Activated CD4-positive, CD25-positive, alpha-beta regulatory T cell (primary cell): ENCODE data around the gene TNIK.
"Not testable (repeated sequence)": the region's sequence is repeated elsewhere in the genome, so short reads cannot be mapped to it uniquely, and the experiment has no call there.

Experiments used
- DNase-seq, 4 experiments: peaks; one replicate each; lab custom pipeline; 2025; lab: John Stamatoyannopoulos, UW

The TNIK gene

DNA sequence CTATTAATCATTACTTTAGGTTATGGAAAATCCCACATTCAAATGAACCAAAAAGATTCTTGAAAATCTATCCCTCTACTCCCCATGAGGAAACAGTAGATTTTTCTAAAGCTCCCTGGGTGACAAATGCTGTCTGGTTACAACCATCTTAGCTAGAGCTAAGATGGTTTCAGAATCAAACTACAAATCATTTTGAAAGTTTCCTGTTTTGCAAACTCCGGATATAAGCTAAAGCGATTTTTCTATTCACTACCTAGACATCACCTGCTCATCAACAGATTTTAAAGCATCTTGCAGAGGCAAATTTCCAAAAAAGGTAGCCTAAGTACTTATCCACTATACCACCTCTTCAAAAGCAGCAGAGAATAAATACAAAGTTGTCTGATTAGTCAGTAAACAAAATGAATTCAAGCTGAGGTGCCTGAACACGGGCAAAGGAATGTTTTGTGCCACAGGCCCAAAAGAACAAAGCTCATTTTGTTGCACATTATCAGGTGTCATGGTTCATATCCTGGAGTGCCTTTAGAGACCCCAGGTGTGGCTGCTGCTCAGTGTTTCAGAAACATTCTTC lies 204.9 kb downstream of the TNIK start:
- DNase-seq, result no peak

DNA sequence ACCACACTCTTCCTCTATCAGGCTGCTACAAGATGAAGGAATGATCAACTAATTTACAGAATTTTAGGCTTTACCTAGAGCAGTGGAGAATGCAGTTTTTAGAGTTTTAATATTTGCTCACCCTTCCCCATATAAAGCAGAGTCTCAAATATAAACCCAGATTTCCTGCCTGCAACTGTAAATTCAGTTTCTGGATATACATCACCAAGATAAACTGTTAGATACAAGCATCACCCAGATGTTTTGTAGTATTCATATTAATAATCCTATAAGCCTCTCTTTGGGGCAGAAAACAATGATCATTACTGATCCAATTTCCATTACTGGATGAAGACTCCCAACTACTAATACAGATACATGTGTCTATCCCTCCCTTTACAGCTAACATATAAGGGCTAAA lies 205.9 kb downstream of the TNIK start:
- no peak for DNase-seq

DNA sequence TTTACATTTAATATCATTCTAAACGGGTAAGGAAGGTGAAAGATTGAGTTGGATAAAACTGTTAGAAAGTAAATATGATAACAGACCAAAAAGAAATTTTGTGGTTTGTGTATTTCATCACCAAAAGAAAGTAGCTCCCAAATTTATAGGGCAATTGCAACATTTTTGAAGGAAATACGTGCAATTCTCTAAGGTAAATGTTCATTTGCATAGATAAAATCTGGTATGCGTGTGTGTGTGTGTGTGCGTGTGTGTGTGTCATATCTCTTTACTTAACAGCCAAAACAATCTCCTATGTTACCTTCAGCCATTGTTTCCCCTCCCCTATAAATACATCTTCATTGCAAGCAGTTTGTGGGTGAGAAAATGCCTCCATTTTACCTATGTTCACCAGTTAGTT lies 208.4 kb downstream of the TNIK start:
- no peak for DNase-seq

DNA sequence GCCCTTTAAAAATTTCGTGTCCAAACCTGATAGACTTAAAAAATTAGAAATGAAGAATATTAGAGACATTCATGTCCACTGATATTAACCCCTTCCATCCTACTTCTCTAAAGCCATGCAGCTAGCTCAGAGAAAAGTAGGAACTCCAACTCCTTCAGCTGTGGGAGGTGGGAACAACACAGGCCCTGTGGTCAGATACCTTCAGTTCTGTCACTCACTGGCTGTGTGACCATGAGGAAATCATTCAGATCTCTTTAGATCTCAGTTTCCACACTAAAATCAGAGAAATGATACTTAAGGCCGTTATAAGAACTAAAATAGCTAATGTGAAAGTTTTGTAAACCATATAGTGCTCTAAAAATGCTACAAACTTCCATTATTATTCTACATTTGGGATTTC lies 209.8 kb downstream of the TNIK start:
- DNase-seq, result no peak

DNA sequence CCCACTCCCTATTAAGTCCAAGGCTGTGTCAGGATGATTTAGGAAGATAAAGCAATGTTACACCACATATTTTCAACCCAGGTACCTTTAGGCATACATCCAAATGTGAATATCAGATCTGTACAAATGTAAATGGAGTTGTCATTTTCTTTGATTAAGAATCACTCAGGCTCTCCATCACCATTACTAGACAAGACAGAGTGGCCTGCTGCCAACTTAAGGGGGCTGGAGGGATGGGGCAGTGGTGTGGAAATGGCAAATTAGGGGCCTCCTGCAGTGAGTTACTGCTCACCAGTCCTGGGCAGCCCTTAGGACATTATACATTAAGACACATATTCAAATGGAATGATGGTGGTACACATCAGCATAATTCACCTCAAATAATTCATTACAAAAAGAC lies 211.0 kb downstream of the TNIK start:
- no peak for DNase-seq

DNA sequence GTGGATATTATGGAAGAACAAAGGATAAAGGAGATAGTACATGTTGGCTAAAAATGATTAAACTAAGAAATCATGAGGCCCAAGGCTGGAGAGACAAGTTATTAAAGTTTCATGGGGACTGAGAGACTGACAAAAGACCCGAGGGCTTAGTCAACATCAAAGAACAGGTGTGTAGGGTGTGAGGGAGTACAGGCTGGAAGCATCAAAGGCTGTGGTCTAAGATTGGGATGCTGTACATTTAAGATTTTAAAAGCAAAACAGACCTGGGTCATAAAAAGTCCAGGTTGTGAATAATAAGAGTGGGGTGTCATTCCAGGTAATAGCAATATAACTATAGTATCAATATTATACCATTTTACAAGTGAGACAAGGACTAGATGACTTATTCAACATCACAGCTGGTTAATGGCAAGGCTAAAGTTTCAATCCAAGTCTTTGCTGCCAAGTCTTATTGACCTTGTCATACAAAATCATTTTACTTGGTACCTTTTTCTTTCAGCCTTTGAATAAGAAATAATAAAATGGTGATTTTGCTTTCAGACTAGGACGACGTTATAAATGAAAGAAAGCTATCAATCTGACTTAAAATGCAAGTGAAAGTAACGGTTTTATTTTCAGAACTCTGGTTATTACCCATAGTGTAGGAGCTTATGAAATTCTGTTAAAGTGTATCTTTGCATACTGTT lies 211.6 kb downstream of the TNIK start:
- DNase-seq, result no peak

DNA sequence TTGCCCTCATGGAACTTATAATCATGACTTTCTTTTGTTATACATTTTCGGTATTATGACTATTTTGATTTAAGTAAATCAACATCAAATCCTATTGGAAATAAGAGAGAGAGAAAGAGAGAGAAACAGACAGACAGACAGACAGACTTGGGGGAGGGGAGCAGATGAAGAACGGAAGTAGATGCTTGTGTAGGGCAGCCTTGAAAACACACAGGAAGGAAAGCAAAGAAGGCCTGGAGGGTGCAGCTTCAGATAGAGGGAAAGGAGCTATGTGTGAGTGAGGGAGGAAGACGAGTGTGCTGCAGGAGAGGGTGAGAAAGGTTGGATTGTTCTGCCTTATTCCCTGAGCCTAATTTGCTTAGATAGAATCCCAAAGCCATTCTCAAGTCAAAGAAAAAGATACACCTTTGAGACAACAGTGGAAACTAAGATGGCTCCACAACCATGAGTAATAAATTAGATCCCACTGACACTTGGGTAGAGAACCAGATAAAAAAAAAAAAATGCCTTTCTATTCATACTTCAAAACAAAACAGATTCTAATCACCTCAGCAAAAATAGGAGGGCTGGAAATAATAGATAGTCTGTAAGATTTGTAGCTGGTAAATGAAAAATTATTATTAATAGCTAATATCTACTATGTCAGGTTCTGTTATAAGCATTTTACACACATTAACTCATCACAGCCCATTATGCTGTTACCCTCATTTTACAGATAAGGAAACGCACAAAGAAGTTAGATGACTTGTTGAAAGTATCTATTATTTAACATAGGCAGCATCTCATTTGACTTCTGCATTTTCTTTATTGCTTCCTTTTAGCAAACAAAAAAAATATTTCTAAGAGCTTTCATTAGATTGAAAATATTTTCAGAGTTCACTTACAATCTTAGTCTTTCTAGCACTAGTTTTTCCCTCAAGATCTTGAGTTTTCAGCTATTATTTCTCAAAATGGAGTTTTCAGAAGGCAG lies 214.1 kb downstream of the TNIK start:
- DNase-seq, result no peak

DNA sequence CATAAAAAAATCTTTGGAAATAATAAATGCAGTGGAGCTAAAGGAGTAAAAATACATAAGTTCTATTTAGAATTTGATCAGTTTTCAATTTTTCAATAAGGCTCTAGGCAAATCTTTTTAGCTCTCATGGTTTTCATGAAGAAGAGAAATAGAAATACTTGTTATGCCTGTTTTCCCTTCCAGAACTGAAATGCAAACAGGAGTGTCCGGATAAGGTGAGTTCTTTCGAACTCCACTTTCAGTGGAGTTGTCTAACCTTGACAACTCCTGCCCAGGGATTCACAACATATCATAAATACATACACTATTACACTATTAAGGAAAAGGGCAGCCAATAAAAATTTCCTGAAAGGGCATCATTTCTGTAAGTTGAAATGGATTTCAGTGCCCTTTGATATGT lies 217.3 kb downstream of the TNIK start:
- no peak for DNase-seq

DNA sequence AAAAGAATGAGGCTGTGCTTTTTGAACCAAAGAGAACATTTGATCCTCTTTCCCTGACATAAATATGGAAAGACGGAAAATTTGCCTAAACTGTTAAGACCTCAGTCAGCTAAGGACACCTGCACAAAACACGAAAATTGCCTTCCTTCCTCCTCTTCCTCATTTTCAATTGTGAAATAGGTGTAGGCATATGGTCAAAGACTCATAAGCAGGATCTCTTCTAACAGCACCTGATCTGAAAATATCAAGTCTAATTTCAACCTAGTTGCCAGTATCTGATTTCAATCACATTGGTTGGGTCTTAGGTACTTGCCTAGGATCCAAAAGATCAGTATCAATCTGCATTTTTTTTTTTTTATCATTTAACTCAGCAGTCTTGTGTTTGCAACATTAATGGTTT lies 218.0 kb downstream of the TNIK start:
- DNase-seq, result no peak

DNA sequence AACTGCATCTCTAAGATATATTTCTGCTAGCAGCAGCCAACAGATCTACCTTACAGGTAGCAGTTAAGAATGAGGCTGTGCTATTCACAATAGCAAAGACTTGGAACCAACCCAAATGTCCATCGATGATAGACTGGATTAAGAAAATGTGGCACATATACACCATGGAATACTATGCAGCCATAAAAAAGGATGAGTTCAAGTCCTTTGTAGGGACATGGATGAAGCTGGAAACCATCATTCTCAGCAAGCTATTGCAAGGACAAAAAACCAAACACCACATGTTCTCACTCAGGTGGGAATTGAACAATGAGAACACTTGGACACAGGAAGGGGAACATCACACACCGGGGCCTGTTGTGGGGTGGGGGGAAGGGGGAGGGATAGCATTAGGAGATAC lies 218.6 kb downstream of the TNIK start:
- not testable (repeated sequence) for DNase-seq

DNA sequence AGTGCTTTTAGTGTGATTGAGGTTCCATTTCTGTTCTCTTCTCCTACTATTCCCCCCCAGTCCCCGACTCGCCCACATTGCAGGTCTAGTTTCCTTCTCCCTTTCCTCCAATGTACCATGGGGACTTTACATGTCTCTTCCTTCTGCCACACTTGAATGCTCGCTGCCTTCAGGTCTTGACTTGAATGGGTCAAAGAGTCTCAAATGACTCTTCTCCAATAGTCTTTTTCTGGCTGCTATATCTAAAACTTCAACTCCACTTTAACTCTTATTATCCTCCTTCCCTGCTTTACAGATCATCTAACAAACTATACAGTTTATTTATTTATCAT lies 219.7 kb downstream of the TNIK start:
- no peak for DNase-seq

DNA sequence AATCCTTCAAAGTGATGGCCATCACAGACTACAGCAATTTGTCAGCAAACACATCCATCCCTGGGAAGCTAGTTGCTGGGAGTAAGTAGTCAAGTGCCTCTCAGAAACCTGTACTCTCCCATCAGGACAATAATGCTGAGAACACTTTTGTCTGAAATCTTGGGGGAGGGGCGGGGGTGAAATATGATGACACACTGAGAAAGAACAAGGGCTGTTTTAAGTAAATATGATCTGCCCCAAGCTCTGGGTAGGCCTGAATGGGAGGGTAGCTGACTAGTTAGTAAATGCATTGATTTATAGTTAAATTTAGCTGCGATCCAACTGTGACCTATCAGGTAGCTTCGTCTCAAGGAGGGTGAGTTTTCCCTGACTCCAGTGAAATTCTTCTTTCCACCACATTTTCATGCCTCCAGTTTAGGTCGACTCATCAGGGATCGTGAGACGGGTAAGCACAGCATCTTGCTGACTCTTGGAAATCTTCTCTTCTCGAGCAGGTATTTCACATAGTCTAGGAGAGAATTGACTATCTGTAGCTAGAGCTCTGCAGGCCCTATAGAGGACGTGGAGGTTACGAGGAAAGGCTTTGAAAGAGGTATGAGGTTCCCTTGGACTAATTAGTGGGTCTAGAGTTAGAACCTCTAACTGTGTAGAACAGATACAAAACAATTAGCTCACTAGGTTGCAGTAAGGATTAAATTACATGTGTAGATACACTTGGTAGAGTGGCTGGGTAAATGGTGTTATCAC lies 220.3 kb downstream of the TNIK start:
- DNase-seq, result no peak

DNA sequence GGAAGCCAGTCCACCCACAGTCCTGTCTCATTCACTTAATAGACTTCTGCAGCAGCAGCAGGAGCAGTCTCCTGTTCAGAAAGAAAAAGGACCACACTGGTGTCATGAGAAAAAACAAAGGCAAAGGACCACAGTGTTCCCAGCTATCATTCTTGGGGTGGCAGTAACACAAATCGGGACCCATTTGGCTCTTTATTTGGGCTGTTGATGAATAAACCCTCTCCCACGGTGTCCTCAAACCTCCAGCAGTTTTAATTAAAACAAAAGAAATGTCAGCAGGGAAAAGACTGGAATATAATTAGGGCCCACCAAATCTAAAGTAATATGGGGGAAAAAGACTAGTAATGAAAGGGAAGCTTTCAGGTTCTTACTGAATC lies 223.2 kb downstream of the TNIK start:
- no peak for DNase-seq

DNA sequence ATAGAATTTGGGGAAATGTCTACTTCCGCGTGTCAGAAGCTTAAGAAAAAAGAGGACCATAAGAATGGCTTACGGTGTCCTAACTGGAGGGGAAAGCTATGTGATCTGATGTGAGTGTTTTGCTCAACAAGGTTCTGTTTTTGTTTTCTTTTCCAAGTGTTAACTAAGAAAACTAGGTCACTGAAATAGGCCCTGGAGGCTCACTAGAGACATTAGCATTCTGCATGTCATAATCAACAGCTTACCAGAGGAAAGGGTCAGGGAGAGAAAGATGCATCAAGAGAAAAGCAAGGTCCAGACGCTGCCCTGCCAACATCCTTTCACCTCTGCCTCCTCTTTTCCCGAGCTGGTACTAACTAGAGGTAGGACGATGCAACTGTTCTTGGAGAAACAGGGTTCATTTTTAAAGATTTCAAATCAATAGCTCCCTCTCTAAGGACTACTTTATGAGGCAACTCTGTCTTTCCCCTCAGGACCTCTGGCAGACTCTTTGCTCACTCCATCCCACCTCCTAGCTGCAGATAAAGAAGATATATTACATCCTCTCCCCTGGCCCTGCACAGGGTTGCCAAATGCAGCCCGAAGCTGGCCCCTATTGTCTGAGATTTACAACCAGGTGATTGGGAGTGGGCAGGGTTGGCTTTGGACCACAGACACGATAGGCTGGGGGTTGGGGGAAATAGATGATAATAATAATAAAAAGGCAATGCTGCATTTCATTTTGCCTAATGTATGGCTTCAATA lies 223.8 kb downstream of the TNIK start:
- no peak for DNase-seq

DNA sequence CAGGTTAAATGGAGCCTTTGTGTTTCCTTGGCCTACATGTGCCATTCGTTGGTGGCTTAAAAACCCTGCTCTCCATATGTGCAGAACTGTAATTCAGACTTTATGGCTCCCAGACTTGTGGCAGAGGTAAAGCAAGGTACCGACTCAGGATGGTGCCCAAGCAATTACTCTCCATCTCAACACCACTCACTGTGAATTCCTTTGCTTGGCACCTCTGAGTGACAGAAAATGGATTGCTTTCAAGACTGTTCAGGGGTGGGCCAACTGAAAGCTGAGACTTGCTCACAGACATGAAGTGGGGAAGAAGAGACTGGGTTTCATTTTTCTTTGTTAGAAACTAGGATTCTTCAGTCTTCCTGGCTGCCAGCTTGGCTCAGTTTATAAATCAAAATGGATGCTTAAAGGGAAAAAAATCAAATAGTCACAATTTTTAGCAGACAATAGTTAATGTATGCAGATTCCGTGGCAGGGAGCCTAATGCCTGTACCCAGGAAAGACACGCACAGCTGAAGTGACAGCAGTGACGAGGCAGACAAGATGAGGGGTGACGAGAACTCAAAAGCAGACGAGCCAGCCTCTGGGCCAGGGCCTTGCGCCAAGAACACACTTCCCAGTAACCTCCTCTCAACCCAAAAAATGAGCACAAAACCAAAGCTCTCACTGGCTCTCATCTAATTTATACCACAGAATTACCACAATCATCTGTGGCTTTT lies 225.8 kb downstream of the TNIK start:
- DNase-seq, result no peak

DNA sequence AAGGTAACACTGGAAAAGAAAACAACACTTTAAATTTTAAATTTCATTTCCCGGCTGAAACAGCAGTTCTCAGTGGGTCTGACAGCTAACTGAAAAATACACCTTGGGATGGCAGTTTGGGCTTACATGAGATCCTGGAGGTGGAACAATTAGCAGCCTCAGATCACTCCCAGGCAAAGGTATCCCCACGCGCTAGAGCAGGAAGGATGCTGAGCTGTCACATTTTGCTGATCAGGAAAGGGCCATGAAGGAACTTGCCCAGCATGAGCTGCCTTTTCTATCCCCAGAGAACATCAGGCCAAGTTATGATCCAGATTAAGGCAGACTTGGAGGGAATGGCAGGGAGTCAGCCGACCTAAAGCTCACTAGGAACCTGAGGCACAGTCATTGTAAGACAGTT lies 228.8 kb downstream of the TNIK start:
- no peak for DNase-seq

DNA sequence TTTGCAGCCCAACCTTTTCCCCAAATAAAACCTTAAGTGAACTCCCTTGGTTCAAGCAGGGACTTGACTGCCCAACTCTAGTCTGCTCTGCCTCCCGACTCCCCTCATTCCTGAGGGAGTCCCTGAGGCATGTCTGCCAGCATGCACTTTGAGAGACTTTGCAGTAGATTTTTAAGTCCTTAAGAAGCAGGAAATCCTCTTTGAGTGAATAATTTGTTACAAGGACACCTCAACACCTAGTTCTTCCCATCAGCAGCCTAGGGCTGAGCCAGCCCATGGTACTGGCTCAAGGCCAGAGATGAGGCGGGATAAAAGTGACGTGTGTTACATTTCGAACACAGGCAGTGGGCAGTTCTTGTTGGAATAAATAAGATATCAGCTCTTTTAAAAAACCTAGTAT lies 229.3 kb downstream of the TNIK start:
- DNase-seq, result no peak

DNA sequence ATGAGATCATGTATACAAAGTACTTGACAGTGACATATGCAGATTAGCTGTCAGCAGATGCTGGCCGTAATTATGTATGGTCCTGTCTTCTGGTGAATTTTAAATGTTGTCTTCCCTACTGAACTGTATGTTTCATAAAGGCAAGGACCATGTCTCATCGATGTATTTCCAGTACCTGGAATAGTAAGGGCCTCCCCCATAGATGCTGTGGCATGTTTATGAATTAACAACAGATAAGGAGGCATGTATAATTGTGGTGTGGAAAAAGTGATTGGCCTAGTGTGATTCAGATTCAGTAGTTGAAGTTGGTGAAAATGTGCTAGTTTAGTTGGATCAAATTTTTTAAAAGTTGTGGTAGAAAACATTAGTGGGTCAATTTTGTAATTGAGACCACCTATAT lies 231.0 kb downstream of the TNIK start:
- no peak for DNase-seq

DNA sequence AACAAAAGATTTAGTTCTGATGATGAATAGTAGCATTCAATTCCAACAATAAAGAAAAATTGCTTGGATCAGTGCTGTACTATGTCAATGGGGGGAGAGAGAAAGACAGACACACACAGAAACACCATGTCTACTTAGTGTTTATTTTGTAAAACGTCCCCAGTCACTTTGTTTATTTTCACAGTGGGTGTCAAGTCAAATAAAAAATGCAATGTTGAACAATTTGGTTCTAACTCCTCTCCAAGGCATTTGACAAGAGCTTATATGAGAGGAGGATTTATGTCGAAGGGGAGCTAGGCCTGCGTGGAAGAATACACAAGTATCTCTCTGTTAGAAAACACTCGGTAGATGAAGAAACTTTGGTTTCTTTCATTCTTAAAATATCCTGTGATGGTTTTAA lies 232.0 kb downstream of the TNIK start:
- no peak for DNase-seq

DNA sequence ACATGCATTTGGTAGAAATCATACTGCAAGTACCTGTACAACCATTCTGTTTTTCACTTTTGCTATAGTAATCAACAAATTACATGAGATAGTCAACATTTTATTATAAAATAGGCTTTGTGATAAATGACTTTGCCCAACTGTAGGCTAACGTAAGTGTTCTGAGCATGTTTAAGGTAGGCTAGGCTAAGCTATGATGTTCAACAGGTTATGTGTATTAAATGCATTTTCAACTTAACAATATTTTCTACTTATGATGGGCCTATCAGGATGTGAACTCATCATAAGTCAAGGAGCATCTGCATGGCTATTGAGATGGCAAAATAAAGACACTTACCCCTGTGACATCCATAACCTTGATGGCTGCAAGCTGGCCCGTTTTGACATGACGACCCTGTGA lies 232.4 kb downstream of the TNIK start:
- DNase-seq, result no peak

DNA sequence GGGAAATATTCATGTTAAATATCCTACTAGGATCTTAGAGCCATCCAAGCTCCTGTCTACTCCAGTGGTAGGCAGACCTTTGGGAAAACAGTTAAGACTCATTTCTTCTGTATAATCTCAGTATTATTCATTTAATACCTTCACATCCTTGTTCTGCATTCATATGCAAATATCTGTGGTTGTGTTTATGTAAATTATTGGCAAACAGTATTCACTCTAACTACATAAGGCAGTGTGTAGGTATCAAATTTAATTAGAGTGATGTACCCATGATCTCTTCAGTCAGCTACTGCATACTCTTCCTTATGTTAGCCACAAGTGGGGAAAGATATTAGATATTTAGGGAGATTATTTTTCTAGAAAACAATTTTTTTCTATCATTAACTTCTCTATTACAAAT lies 232.8 kb downstream of the TNIK start:
- no peak for DNase-seq
